Activated CD8-positive, alpha-beta memory T cell treated with anti-CD3 and anti-CD28 coated beads for 48 hours (primary cell): ENCODE data around the gene PRIMA1.

Experiments
- DNase-seq, 3 experiments: peaks; one replicate each; pipeline ENCODE4 v3.0.0-alpha.2; 2020; ENCODE audit warnings: low read depth in 2 of 3, low spot score in 2 of 3

Gene PRIMA1

GRCh38 chr14:93733631-93734030, 54.7 kb downstream of the PRIMA1 start:
- no peak for DNase-seq

GRCh38 chr14:93733231-93733630, 55.1 kb downstream of the PRIMA1 start:
- DNase-seq = no peak

GRCh38 chr14:93732524-93732923, 55.8 kb downstream of the PRIMA1 start:
- no peak for DNase-seq

GRCh38 chr14:93731753-93732152, 56.5 kb downstream of the PRIMA1 start:
- no peak for DNase-seq

- DNase-seq = no peak
These were observed 58.3 kb downstream of the PRIMA1 start for GRCh38 chr14:93729993-93730392.

DNA sequence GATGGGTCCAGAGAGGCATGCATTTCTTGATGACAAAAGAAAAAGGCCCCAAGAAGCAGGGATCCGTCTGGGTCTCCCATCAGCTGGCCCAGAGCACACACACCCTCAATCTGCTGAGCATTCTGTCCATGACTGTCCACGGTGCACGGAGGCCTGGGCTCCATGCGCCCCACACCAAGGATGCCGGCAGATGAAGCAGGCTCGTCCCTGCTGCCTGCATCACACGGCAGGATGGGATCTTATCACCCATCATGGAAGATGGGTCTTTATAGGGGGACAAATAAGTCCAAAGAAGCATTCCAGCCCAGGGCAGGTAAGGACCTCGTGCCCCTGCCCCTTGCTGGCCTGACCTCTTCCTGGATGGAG, 59.7 kb downstream of the PRIMA1 start:
- DNase-seq = no peak

DNA sequence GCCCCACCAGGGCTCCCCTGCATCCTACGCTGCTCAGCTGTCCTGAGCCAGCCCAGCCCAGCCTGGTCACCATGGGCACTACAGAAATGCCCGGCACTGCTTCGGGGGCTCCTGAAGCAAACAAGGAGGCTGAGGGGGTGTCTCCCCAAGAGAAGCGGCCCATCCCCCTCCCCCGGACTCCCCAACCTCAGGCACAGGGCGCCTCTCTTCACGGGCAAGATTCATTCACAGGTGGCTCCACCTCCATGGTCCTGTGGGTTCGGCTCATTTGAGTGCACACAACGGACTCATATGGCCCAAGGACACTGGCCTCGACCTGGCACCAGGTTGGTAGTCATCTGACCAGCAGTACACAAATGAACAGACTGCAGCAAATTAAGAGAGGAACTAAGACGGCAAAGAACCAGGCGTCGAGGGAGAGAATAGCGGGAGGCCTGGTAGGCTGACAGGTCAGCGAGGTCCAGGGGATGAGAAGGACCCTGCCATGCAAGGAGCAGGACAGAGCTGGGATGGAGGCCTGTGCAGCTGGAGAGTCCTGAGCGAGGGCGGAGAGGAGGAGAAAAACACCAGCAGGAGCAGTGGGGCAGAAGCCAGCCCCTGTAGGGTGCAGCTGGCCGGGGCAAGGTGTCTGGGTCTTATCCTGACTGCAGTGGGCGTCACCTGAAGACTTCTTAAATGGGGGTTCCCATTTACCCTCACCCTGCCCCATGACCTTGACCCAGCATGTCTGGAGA, 60.2 kb downstream of the PRIMA1 start:
- no peak for DNase-seq

- no peak for DNase-seq
These were observed 61.1 kb downstream of the PRIMA1 start for GRCh38 chr14:93727039-93727740.

DNA sequence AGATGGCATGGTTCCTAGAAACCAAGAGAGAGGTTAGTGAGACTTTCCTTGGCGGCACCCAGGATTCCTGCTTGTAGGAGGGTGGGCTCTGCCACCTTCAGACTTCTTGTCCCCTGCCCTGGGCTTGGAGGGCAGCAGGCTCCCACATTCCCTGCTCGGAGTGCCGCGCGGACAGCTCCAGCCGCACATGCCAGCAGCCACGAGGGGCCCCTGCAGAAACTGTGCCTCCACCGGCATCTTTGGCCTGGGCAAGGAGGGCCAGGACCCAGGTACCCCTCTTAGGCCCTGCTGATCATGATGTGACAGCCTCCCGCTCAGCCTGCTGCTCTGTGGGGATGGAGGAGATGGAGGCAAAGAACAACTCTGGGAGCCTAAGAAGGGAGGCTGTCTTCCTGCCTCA, 62.3 kb downstream of the PRIMA1 start:
- no peak for DNase-seq

DNA sequence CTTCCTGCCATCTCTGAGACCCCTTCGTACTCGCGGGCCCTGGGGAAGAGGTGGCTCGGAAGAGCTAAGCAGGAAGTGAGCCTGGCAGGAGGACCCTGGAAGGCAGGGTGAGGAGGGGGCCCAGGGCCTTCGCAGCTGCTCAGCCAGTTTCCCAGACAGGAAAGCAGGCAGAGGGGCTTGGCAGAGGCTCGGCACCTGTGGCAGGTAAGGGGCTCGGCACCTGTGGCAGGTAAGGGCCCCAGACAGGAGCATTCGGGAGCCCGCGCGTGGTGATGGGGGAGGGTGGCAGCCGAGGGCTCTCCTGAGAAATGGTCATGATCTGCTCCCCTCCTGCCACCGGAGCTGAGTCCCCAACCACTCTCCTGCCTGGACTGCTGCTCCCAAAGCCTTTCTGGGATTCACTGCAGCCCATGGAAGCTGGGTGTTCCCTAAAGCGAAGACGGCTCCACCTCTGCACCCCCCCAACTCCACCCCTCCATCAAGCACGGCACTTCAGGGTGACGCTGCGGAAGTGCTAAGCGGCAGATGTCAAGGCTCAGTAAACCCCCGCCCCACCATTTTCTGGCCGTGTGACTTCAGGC, 63.2 kb downstream of the PRIMA1 start:
- DNase-seq = no peak

GRCh38 chr14:93723001-93723400, 65.3 kb downstream of the PRIMA1 start:
- DNase-seq = no peak

- no peak for DNase-seq
These were observed 67.3 kb downstream of the PRIMA1 start for GRCh38 chr14:93720981-93721483.

DNA sequence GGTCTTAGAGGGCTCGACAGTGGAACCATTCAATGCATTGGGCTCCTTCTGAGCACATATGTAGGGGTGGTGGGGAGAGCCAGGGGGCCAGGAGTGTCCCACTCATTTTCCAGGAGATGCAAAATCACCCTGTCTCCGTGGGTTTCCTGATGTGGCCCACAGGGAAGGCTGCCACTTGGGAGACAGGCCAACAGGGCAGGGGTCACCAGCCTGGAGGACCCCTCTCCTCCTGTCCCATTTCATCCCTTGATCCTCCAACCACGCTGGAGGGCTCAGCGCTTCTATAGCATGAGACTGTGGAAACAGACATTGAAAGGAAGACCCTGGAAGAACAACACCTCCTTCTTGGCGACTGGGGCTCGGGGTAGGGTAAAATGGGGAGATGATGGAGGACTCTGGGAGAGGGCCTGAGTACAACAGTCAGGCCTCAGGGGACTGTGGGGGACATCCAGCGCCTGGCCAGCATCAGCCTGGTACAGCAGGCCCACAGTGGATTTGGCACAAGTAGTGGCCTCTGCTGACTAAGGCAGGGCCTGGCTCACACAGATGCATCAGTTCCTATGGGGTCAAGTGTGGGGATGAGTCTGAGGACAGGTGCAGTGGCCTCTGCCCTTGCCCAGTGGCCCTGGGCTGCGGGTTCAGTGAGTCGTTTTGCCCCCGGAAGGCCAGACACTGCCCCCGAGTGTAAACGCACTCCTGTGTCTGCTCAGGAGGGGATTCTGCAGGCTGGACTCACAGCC, 68.0 kb downstream of the PRIMA1 start:
- DNase-seq = no peak

DNA sequence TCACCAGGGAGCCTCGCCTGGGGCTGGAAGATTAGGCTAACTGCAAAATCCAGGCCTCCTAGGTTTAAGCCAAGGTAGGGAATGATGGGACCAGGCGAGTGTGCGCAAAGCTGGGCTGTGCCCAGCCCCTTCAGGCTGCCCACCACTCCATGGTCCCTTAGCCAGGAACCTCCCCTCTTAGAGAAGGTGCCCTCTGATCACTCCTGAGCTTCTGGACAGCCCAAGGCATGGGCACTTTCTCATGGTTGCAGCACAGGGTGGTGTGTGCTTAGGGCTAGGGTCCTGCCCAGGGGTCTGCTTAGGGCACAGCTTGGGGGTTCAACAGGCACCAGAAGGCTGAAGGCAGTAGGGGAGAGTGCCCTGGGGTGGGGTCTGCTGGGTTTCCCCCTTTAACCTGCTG, 69.0 kb downstream of the PRIMA1 start:
- DNase-seq = no peak

- no peak for DNase-seq
These were observed 70.5 kb downstream of the PRIMA1 start for GRCh38 chr14:93717668-93718320.

DNA sequence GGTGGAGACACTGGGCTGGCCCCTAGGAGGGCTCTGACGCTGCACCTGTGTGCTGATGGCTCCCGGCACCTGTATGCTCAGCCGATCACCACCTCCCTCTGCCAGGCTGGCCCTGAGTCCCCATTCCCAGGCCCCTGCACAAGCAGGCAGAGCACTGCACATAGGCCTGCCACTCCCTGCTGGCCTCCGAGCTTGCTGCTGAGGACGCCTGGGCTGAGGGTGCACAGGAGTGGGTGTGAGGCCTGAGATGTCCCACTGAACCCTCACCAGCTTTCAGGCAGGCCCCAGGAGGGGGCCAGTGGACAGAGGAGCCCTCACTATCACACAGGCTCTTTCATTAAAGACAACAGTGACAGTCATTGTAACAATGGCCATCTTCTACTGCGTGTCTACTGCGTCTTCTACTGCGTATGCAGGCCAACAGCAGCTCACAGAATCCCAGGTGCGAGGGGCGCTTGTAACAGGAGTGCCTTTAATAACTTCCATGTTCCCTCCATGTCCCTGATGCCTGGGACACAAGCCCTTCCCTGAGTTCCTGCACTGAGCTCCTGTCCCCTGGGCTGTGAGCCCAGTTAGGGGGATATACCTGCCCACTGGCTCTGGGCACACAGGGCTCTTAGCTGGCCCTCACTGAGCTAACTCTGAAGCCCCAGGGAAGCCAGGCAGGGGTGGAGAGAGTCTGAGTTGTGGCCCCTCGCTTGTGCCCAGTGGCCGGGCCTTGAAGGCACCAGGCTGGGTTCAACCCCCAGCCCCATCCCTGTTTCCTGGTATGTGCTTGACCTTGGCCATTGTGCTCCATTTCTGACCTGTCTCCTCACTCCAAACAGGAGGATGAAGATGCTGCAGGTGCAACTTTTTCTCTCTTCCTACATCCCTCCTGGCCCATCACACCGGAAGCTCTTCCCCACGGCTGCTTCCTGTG, 71.3 kb downstream of the PRIMA1 start:
- DNase-seq = no peak

GRCh38 chr14:93716002-93716745, 72.1 kb downstream of the PRIMA1 start:
- no peak for DNase-seq

- no peak for DNase-seq
These were observed 72.9 kb downstream of the PRIMA1 start for GRCh38 chr14:93715279-93715927.

DNA sequence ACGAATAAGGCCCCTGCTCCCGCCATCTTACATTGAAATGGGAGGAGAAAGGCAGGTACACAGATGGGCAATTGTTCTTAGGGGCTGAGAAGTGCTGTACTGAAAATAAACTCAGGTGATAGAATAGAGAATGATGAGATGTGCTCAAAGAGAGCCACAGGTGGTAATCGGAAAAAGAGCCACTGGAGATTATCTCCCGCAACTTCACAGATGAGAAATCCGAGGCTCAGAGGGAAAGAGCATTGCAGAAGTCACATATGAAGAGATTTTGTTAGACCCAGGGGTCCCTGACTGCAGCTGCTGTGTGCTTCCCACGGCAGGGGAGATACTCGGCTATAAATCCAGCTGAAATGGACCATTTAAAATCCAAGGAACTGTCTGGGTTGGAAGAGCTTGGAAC, 73.7 kb downstream of the PRIMA1 start:
- DNase-seq = no peak
